ENCODE results near the gene TMEM185A. TPM values are rescaled to one million over a fixed set of nuclear protein-coding genes. Genes with fewer than 3 reads are reported as not detected.
"Not testable (repeated sequence)": the region's sequence is repeated elsewhere in the genome, so short reads cannot be mapped to it uniquely, and the experiment has no call there.

The TMEM185A gene
- total RNA-seq, 2 experiments from 2014 or later, result 6.3 to 7.2 TPM

DNA sequence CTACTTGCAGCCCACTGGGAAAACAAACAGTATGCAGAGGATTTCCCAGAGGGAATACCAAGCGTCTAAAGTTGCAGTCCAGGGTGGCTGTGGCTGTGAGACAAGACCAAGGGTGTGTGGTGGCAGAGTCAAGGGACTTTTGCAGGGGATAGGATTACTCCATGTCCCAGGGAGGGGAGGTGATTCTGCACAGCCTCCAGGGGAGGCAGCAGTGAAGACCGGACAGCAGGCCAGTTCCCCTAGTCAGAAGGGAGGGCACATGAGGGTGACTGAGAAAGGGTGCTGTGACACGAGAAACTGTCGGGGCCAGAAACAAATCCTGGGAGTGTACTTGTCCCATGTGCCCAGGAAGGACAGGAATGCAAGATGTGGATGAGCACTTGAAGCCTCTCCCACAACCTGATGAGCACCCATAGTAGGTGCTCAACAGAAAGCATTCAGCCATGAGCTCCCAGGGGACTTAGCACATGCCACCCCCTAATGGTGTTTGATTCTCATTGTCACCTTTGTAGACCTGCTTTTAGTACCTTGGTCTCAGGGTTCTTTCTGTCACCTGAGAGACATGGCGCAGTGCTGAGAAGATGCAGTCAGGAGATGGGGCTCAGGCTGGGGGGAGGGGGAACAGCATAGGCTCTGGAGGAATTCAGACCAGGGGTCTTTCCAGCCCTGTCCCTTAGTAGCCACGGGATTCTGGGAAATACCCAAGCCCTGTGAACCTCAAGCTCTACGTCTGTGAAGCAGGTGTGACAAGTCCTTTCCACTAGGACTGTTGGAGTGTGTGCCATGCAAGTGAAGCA, 63.8 kb downstream of the TMEM185A start:
- no peaks in the 10 kb centered on the region for H3K36me3 ChIP-seq (ENCODE audit: insufficient read depth, low read length)
- no peaks in the 10 kb centered on the region for H3K9me3 Mint-ChIP-seq

DNA sequence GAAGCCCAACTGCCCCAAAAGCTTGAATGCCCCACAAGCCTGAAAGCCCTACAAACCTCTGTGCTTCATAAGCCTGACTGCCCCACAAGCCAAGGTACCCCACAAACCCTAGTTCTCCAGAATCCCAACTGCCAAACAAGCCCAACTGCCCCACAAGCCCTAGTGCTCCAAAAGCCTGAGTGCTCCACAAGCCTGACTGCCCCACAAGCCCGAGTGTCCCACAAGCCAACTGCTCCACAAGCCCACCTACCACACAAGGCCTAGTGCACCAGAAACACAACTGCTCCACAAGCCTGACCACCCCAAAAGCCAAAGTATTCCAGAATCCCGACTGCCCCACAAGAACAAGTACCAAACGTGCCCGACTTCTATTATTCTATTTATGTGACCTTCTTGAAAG, 68.2 kb downstream of the TMEM185A start:
- H3K36me3 ChIP-seq (ENCODE audit: insufficient read depth, low read length), result no peaks in the 10 kb centered on the region
- no peak for DNase-seq
- no peak for ATAC-seq (ENCODE audit: poor library complexity)
- TF ChIP-seq, protein P1, sequence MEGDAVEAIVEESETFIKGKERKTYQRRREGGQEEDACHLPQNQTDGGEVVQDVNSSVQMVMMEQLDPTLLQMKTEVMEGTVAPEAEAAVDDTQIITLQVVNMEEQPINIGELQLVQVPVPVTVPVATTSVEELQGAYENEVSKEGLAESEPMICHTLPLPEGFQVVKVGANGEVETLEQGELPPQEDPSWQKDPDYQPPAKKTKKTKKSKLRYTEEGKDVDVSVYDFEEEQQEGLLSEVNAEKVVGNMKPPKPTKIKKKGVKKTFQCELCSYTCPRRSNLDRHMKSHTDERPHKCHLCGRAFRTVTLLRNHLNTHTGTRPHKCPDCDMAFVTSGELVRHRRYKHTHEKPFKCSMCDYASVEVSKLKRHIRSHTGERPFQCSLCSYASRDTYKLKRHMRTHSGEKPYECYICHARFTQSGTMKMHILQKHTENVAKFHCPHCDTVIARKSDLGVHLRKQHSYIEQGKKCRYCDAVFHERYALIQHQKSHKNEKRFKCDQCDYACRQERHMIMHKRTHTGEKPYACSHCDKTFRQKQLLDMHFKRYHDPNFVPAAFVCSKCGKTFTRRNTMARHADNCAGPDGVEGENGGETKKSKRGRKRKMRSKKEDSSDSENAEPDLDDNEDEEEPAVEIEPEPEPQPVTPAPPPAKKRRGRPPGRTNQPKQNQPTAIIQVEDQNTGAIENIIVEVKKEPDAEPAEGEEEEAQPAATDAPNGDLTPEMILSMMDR (IDR thresholded peaks at IDR 0.05), result no peak
- Mint-ChIP-seq H3K27ac (no peak overlapping the region), H3K27me3 (no peaks in the 10 kb centered on the region), H3K36me3 (ENCODE audit: low read depth) (no peaks in the 10 kb centered on the region), H3K4me3 (no peak overlapping the region), H3K9me3 (no peaks in the 10 kb centered on the region), H3K4me1 (ENCODE audit: low read depth) (no peaks in the 10 kb centered on the region)
- no peak overlapping the region for H3K27ac ChIP-seq (ENCODE audit: low read depth in 1 of 2, low read length in 2 of 2)
- H3K4me1 ChIP-seq (ENCODE audit: insufficient read depth, low read length), result no peaks in the 10 kb centered on the region
- ChIA-PET CTCF (no interaction called here), POLR2A (no interaction called here)
- intact Hi-C loops (cut with DNase I, micrococcal nuclease), result no loop called here
- no peaks in the 10 kb centered on the region for H3K27me3 ChIP-seq (ENCODE audit: control insufficient read depth in 1 of 2, insufficient read depth in 2 of 2, low read length in 2 of 2)
- H3K9me3 ChIP-seq (ENCODE audit: control insufficient read depth in 1 of 2, insufficient read depth in 1 of 2, low read length in 2 of 2), result no peaks in the 10 kb centered on the region
- H3K4me3 ChIP-seq (ENCODE audit: low read length), result no peak overlapping the region

More for the DNA sequence above, 63.8 kb downstream of the TMEM185A start:
- ChIA-PET CTCF (no interaction called here), POLR2A (no interaction called here)
- H3K27ac Mint-ChIP-seq, result no peak overlapping the region
- H3K27me3 ChIP-seq (ENCODE audit: control insufficient read depth in 1 of 2, insufficient read depth in 2 of 2, low read length in 2 of 2), result no peaks in the 10 kb centered on the region
- TF ChIP-seq, protein P1 (IDR thresholded peaks at IDR 0.05), result no peak
- no peak overlapping the region for H3K27ac ChIP-seq (ENCODE audit: low read depth in 1 of 2, low read length in 2 of 2)
- DNase-seq (no peak), ATAC-seq (ENCODE audit: poor library complexity) (no peak)
- no peaks in the 10 kb centered on the region for H3K4me1 Mint-ChIP-seq (ENCODE audit: low read depth)
- no peaks in the 10 kb centered on the region for H3K9me3 ChIP-seq (ENCODE audit: control insufficient read depth in 1 of 2, insufficient read depth in 1 of 2, low read length in 2 of 2)
- intact Hi-C loops (cut with DNase I, micrococcal nuclease), result no loop called here
- H3K27me3 Mint-ChIP-seq, result no peaks in the 10 kb centered on the region
- H3K36me3 Mint-ChIP-seq (ENCODE audit: low read depth), result no peaks in the 10 kb centered on the region
- H3K4me1 ChIP-seq (ENCODE audit: insufficient read depth, low read length), result no peaks in the 10 kb centered on the region
- H3K4me3 ChIP-seq (ENCODE audit: low read length), result no peak overlapping the region
- no peak overlapping the region for H3K4me3 Mint-ChIP-seq

DNA sequence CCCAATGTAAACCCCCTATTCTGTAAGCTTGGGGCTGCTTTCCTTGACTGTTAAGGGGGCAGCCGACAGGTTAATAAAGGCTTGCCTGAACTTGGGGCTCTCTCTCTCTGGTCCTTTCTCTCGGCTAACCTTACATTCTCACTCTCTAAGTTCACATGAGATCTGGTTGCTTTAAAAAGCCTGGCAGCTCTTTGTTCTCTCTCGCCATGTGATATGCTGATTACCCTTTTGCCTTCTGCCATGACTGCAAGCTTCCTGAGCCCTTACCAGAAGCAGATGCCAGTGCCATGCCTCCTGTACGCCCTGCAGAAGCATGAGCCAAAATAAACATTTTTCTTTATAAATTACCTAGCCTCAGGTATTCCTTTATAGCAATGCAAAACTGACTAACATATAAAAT, 76.3 kb downstream of the TMEM185A start:
- H3K36me3 ChIP-seq (ENCODE audit: insufficient read depth, low read length); H3K9me3 ChIP-seq (ENCODE audit: control insufficient read depth in 1 of 2, insufficient read depth in 1 of 2, low read length in 2 of 2); H3K27ac Mint-ChIP-seq; H3K36me3 Mint-ChIP-seq (ENCODE audit: low read depth); H3K4me3 ChIP-seq (ENCODE audit: low read length); DNase-seq; intact Hi-C loops (cut with DNase I, micrococcal nuclease); POLR2A ChIA-PET; ATAC-seq (ENCODE audit: poor library complexity); CTCF ChIA-PET; H3K4me1 ChIP-seq (ENCODE audit: insufficient read depth, low read length); H3K4me1 Mint-ChIP-seq (ENCODE audit: low read depth); H3K4me3 Mint-ChIP-seq; H3K27me3 ChIP-seq (ENCODE audit: control insufficient read depth in 1 of 2, insufficient read depth in 2 of 2, low read length in 2 of 2); H3K9me3 Mint-ChIP-seq; H3K27me3 Mint-ChIP-seq; H3K27ac ChIP-seq (ENCODE audit: low read depth in 1 of 2, low read length in 2 of 2): not testable (repeated sequence)

DNA sequence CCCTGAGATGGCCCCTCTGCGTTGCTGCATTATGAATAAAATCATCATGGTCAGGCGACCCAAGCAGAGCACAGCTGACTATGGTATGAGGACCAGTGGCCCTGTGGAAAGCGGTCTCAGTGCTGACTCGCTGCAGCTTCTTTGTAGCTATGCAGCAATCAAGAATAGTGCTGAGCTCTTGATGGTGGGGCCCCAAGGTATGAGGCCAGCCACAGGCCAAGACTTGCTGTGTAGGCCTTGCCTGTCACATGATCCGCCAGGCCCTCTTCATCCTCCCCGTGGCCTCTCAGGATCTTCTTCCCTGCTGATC, 79.7 kb downstream of the TMEM185A start:
- H3K27me3 ChIP-seq (ENCODE audit: control insufficient read depth in 1 of 2, insufficient read depth in 2 of 2, low read length in 2 of 2); H3K27ac Mint-ChIP-seq; H3K9me3 ChIP-seq (ENCODE audit: control insufficient read depth in 1 of 2, insufficient read depth in 1 of 2, low read length in 2 of 2); H3K36me3 Mint-ChIP-seq (ENCODE audit: low read depth); H3K36me3 ChIP-seq (ENCODE audit: insufficient read depth, low read length); H3K27ac ChIP-seq (ENCODE audit: low read depth in 1 of 2, low read length in 2 of 2); POLR2A ChIA-PET; H3K4me3 Mint-ChIP-seq; ATAC-seq (ENCODE audit: poor library complexity); H3K27me3 Mint-ChIP-seq; CTCF ChIA-PET; H3K4me3 ChIP-seq (ENCODE audit: low read length); H3K4me1 Mint-ChIP-seq (ENCODE audit: low read depth); intact Hi-C loops (cut with DNase I, micrococcal nuclease); H3K9me3 Mint-ChIP-seq; DNase-seq; H3K4me1 ChIP-seq (ENCODE audit: insufficient read depth, low read length): not testable (repeated sequence)

DNA sequence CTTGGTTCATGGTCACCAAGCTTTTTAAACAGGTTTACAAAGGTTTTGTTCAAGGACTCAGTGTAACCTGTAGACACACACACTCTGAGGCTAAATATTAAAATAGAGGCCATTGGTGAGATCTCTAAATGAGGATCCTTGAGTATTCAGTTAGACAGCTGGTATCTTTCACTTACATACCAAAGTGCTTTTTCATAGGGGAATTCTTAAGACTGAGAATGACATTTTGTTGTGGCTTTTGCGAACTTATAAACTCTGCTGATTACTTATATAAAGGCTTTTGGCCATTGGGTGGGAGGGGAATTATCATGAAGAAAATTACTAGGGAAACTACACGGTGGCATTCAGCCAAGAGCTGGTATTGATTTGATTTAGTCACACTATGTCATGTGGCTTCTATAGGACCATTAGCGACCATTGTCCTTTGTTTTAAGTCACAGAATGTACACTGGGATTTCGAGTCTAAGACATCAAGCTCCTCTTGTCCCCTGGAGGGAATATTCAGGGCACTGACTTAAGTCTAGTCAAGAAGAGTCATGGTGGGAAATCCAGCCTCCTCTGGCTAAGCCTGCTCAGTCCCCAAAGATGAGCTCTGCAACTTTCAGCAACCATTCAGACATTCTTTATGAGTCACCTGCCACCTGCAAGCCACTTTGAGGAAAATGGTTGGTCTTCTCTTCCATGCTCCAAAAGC, 80.2 kb downstream of the TMEM185A start:
- DNase-seq; H3K4me3 ChIP-seq (ENCODE audit: low read length); H3K36me3 Mint-ChIP-seq (ENCODE audit: low read depth); H3K4me1 ChIP-seq (ENCODE audit: insufficient read depth, low read length); H3K9me3 Mint-ChIP-seq; H3K27ac Mint-ChIP-seq; CTCF ChIA-PET; intact Hi-C loops (cut with DNase I, micrococcal nuclease); H3K9me3 ChIP-seq (ENCODE audit: control insufficient read depth in 1 of 2, insufficient read depth in 1 of 2, low read length in 2 of 2); H3K27ac ChIP-seq (ENCODE audit: low read depth in 1 of 2, low read length in 2 of 2); ATAC-seq (ENCODE audit: poor library complexity); H3K4me1 Mint-ChIP-seq (ENCODE audit: low read depth); H3K27me3 ChIP-seq (ENCODE audit: control insufficient read depth in 1 of 2, insufficient read depth in 2 of 2, low read length in 2 of 2); H3K4me3 Mint-ChIP-seq; H3K27me3 Mint-ChIP-seq; POLR2A ChIA-PET; H3K36me3 ChIP-seq (ENCODE audit: insufficient read depth, low read length): not testable (repeated sequence)

DNA sequence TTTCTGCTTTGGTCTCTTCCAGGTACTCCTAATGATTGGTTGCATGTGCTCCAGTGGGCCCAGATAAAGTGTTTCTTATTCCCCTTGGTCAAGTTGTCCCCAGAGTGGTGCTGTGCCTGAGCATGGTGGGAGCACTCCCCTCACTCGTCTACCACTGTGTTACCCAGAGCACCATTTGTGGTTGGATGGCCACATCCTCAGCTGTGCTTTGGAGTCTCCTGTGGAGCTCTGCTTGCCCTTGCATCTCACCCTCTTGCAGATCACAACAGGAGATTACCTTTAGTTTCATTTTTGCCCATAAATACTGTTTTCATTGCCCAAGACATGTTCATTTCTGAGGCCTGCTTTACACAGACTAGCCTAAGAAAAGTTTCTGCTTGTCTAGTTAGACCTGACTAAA, 81.1 kb downstream of the TMEM185A start:
- H3K9me3 Mint-ChIP-seq; intact Hi-C loops (cut with DNase I, micrococcal nuclease); H3K36me3 ChIP-seq (ENCODE audit: insufficient read depth, low read length); H3K9me3 ChIP-seq (ENCODE audit: control insufficient read depth in 1 of 2, insufficient read depth in 1 of 2, low read length in 2 of 2); CTCF ChIA-PET; H3K27ac Mint-ChIP-seq; H3K4me3 Mint-ChIP-seq; H3K4me3 ChIP-seq (ENCODE audit: low read length); H3K4me1 ChIP-seq (ENCODE audit: insufficient read depth, low read length); H3K36me3 Mint-ChIP-seq (ENCODE audit: low read depth); H3K27ac ChIP-seq (ENCODE audit: low read depth in 1 of 2, low read length in 2 of 2); H3K27me3 ChIP-seq (ENCODE audit: control insufficient read depth in 1 of 2, insufficient read depth in 2 of 2, low read length in 2 of 2); POLR2A ChIA-PET; H3K4me1 Mint-ChIP-seq (ENCODE audit: low read depth); H3K27me3 Mint-ChIP-seq: not testable (repeated sequence)
- ATAC-seq (ENCODE audit: poor library complexity), result peak; percentile 27
- DNase-seq, result peak in 1 of 14 experiments; percentile 31

All from CD4-positive, alpha-beta T cell (primary cell).